ENCODE data around the gene CCDC34. TPM values are rescaled to one million over a fixed set of nuclear protein-coding genes. Genes with fewer than 3 reads are reported as not detected.

The CCDC34 gene
- total and polyA plus RNA-seq, 2 of the 8 experiments (the other 6 are each of a cell fraction or from before 2014, with no cell fraction given) = 7.7 to 24.3 TPM

DNA sequence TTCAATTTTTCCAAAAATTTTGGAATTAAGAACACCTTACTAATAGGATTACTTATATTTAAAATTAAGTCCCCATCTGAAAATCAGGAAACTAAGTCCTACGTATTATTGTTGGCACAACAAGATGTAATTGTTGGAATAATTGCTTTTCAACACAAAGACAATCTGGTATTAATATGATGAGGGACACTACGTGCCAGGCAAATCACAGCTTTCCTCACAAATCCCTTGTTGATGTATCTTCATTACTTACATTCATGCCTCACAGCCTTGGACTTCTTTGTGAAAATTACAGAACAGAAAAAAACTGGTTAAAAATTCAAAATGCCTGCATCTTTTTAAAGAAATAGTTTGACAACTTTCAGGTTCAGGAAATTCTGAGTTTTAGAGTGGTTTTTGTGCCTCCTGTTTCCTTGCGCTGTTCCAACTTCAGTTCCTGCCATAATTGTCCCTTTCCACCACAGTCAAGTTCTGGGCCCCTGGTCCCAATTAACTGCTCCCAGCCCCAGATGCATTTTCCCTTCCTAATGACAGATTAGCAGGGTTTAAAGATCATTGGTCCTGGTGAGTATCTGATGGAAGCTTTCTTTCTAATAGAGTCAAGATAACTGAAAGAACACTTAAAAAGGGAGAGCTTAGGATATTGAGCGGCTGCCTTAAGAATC lies 23.3 kb upstream of the CCDC34 start (continued):
- TF ChIP-seq, protein P1, sequence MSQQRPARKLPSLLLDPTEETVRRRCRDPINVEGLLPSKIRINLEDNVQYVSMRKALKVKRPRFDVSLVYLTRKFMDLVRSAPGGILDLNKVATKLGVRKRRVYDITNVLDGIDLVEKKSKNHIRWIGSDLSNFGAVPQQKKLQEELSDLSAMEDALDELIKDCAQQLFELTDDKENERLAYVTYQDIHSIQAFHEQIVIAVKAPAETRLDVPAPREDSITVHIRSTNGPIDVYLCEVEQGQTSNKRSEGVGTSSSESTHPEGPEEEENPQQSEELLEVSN (IDR thresholded peaks at IDR 0.05) = no peak
- TF ChIP-seq SP2 (IDR thresholded peaks at IDR 0.05; ENCODE audit: low read length) (no peak), ASH2L (IDR thresholded peaks at IDR 0.05; ENCODE audit: low read length) (no peak), CTBP2 (IDR thresholded peaks at IDR 0.05; ENCODE audit: borderline replicate concordance, insufficient read depth, insufficient read length, low read length) (no peak)

Measured in H1 (cell line).